ENCODE data around the gene LRRC10B.

DNA sequence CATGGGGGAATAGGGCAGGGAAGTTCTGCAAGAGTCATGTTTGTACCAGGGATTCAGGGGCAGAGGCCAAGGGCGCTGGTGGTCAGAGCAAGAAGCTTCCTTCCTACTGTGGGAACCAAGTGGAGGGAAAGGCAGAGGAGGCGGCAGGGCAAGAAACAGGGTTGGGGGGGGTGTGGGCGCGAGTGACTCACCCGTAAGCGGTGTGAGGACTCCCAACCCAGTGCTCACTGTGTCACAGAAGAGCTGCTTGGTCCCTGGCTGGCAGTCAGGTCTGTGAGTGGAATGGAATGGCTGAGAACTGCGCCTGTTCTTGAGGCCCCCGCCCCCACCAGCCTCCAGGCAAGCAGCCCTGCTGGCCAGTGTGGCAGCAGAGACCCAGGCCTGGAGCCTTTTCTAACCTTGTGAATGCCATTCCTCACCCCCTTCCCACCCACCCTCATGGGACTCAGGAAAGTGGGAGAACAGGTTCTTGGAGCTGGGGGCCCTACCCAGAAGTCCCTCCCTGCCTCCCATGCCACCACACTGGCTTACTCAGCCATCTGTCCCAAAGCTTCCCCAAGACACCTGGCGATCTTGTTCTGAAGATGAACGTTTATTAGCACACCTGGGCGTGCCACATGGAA is 4.7 kb downstream of the LRRC10B start:
- TF ChIP-seq, protein P1, sequence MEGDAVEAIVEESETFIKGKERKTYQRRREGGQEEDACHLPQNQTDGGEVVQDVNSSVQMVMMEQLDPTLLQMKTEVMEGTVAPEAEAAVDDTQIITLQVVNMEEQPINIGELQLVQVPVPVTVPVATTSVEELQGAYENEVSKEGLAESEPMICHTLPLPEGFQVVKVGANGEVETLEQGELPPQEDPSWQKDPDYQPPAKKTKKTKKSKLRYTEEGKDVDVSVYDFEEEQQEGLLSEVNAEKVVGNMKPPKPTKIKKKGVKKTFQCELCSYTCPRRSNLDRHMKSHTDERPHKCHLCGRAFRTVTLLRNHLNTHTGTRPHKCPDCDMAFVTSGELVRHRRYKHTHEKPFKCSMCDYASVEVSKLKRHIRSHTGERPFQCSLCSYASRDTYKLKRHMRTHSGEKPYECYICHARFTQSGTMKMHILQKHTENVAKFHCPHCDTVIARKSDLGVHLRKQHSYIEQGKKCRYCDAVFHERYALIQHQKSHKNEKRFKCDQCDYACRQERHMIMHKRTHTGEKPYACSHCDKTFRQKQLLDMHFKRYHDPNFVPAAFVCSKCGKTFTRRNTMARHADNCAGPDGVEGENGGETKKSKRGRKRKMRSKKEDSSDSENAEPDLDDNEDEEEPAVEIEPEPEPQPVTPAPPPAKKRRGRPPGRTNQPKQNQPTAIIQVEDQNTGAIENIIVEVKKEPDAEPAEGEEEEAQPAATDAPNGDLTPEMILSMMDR (IDR thresholded peaks at IDR 0.05): no peak
- no peak for TF ChIP-seq POLR2A (IDR thresholded peaks at IDR 0.05)
